HCT116 (cell line): ENCODE data around the gene WDR48. TPM values are rescaled to one million over a fixed set of nuclear protein-coding genes. Genes with fewer than 3 reads are reported as not detected.

ENCODE experiments used
- ATAC-seq: fragments of 200-7000 bp; cut with Tn5 transposase; 2 replicates; pipeline ENCODE4 v1.9.1; 2020; ENCODE audit warnings: mild to moderate bottlenecking, moderate library complexity
- BruUV-seq: library from RNA; stranded (reverse); fragments of 400-500 nt; replicated peaks from 2 replicates; lab custom pipeline; 2021; lab: Mats Ljungman, UMichigan
- CTCF ChIA-PET: fragments of 300-600 bp; sonication (Branson Sonifier 250); formaldehyde crosslinking; loops from one replicate; lab custom pipeline; 2021; ENCODE audit warnings: antibody characterized with exemption; lab: Charles Lee
- POLR2A ChIA-PET: fragments of 300-600, 350-600 bp; sonication (Branson Sonifier 250); formaldehyde crosslinking; loops from one replicate; lab custom pipeline; 2021; ENCODE audit warnings: antibody characterized with exemption; lab: Charles Lee
- RAD21 ChIA-PET, 2 experiments: fragments of 300-600 bp; sonication (Branson Sonifier 250); formaldehyde crosslinking; loops; one replicate each; lab custom pipeline; 2023; ENCODE audit warnings: low total read pairs in 2 of 2; ENCODE audit not compliant: uncharacterized antibody in 2 of 2, unreplicated experiment in 2 of 2, low non-redundant PET in 1 of 2; lab: Charles Lee
- DNase-seq: peaks from one replicate; pipeline ENCODE4 v3.0.0-alpha.2; 2010; ENCODE audit warnings: low read depth, low spot score
- H2AFZ ChIP-seq: fragments of 200-600 bp; shearing (Covaris generic), sonication (generic); 2 replicates; pipeline ENCODE4 v1.6.1; 2017; ENCODE audit warnings: low read depth, mixed run types, mixed read lengths, antibody characterized with exemption, low read length; ENCODE audit not compliant: poor library complexity, severe bottlenecking
- H3K27ac ChIP-seq: 2 replicates; pipeline ENCODE4 v1.5.1; 2012; ENCODE audit warnings: low read depth, low read length
- H3K27me3 ChIP-seq: fragments of 200-600 bp; sonication (generic); 2 replicates; pipeline ENCODE4 v1.6.1; 2016; ENCODE audit warnings: mixed run types, low read length, mixed read lengths; ENCODE audit not compliant: insufficient read depth
- H3K36me3 ChIP-seq, 2 experiments: fragments of 200-500 bp in 1 of 2; fragments of 200-600 bp in 1 of 2; sonication (Bioruptor generic) in 1 of 2; sonication (generic) in 1 of 2; 2 replicates each; pipeline versions ENCODE4 v1.5.1 to v1.6.1; 2014 to 2016; ENCODE audit warnings: low read length in 2 of 2, inconsistent platforms in 1 of 2, mixed read lengths in 1 of 2, mixed run types in 1 of 2; ENCODE audit not compliant: insufficient read depth in 2 of 2, control insufficient read depth in 1 of 2
- H3K4me1 ChIP-seq, 2 experiments: fragments of 200-600 bp in 1 of 2; sonication (generic) in 1 of 2; 2 replicates each; pipeline versions ENCODE4 v1.5.1 to v1.6.1; 2012 to 2017; ENCODE audit warnings: low read length in 2 of 2, inconsistent platforms in 1 of 2, mild to moderate bottlenecking in 1 of 2, mixed read lengths in 1 of 2, mixed run types in 1 of 2, moderate library complexity in 1 of 2; ENCODE audit not compliant: insufficient read depth in 2 of 2, control insufficient read depth in 1 of 2
- H3K4me2 ChIP-seq: fragments of 200-600 bp; sonication (generic); 2 replicates; pipeline ENCODE4 v1.6.1; 2017; ENCODE audit warnings: mixed run types, low read length, mixed read lengths
- H3K4me3 ChIP-seq, 2 experiments: fragments of 200-600 bp in 1 of 2; sonication (generic) in 1 of 2; replicated peaks in 1 of 2; 2 replicates each; pipeline ENCODE4 v1.5.1; 2011 to 2016; ENCODE audit warnings: low read length in 2 of 2, control low read depth in 1 of 2, low read depth in 1 of 2, mild to moderate bottlenecking in 1 of 2, mixed read lengths in 1 of 2, mixed run types in 1 of 2
- H3K79me2 ChIP-seq: fragments of 200-600 bp; sonication (generic); 2 replicates; pipeline ENCODE4 v1.6.1; 2017; ENCODE audit warnings: mild to moderate bottlenecking, mixed run types, low read length, moderate library complexity, mixed read lengths; ENCODE audit not compliant: insufficient read depth
- H3K9ac ChIP-seq: fragments of 200-600 bp; sonication (generic); 2 replicates; pipeline ENCODE4 v1.6.1; 2016; ENCODE audit warnings: low read length, mixed read lengths
- H3K9me2 ChIP-seq: fragments of 200-600 bp; sonication (generic), shearing (Covaris generic); 2 replicates; pipeline ENCODE4 v1.6.1; 2017; ENCODE audit warnings: mixed run types, mild to moderate bottlenecking, moderate library complexity; ENCODE audit not compliant: insufficient read depth
- H3K9me3 ChIP-seq, 2 experiments: fragments of 200-500 bp in 1 of 2; fragments of 200-600 bp in 1 of 2; sonication (Bioruptor generic) in 1 of 2; sonication (generic) in 1 of 2; 2 replicates each; pipeline ENCODE4 v1.6.1; 2014 to 2017; ENCODE audit warnings: low read length in 2 of 2, mixed read lengths in 2 of 2, inconsistent platforms in 1 of 2, low read depth in 1 of 2, mild to moderate bottlenecking in 1 of 2, mixed run types in 1 of 2, moderate library complexity in 1 of 2; ENCODE audit not compliant: control insufficient read depth in 1 of 2, insufficient read depth in 1 of 2
- H4K20me1 ChIP-seq: fragments of 200-600 bp; sonication (generic), shearing (Covaris generic); 2 replicates; pipeline ENCODE4 v1.6.1; 2017; ENCODE audit warnings: mixed run types, mild to moderate bottlenecking, moderate library complexity; ENCODE audit not compliant: insufficient read depth
- CBX3 ChIP-seq: IDR thresholded peaks from 2 replicates; pipeline ENCODE4 v1.6.1; 2012; ENCODE audit warnings: low read depth
- CEBPB ChIP-seq: IDR thresholded peaks from 2 replicates; pipeline ENCODE4 v1.6.1; 2012; ENCODE audit warnings: low read depth
- POLR2AphosphoS5 ChIP-seq: IDR thresholded peaks from 2 replicates; pipeline ENCODE4 v1.6.1; 2011; ENCODE audit warnings: mild to moderate bottlenecking, low read depth, low read length, moderate library complexity
- RAD21 ChIP-seq: IDR thresholded peaks from 2 replicates; pipeline ENCODE4 v1.6.1; 2012; ENCODE audit warnings: low read depth, mild to moderate bottlenecking
- SIN3A ChIP-seq: IDR thresholded peaks from 2 replicates; pipeline ENCODE4 v1.6.1; 2012; ENCODE audit warnings: low read depth
- TCF7L2 ChIP-seq: IDR thresholded peaks from 2 replicates; pipeline ENCODE4 v1.7.0; 2011; ENCODE audit warnings: borderline replicate concordance, inconsistent platforms; ENCODE audit not compliant: insufficient read depth, insufficient read length; ENCODE audit errors: extremely low read depth
- ZNF274 ChIP-seq: fragments of 200-500 bp; sonication (Bioruptor generic); IDR thresholded peaks from 2 replicates; pipeline ENCODE4 v1.6.1; 2014; ENCODE audit warnings: mild to moderate bottlenecking, low read depth, low read length, inconsistent platforms
- intact Hi-C: fragments of 100-400 bp; cut with micrococcal nuclease; formaldehyde crosslinking; loops from 2 replicates; pipeline ENCODE4 v1.10.0; 2022
- total RNA-seq: library from RNA; stranded (reverse); gene quantifications from one replicate; pipeline ENCODE4 v1.2.1, GENCODE V29; 2021; ENCODE audit not compliant: unreplicated experiment
- TF ChIP-seq, protein P1 (sequence below): IDR thresholded peaks from 2 replicates; pipeline ENCODE4 v1.6.1; 2011; ENCODE audit warnings: mild to moderate bottlenecking, low read length, moderate library complexity; ENCODE audit not compliant: insufficient replicate concordance; ENCODE audit errors: extremely low read depth
- TF ChIP-seq, protein P2 (sequence below), 3 experiments: fragments of 200-600 bp in 1 of 3; sonication (generic) in 1 of 3; IDR thresholded peaks in 2 of 3; conservative IDR thresholded peaks in 1 of 3; 2 replicates each; pipeline ENCODE4 v1.5.1; 2012 to 2017; ENCODE audit warnings: low read depth in 2 of 3, low read length in 2 of 3, antibody characterized with exemption in 1 of 3, borderline replicate concordance in 1 of 3, control low read depth in 1 of 3, mild to moderate bottlenecking in 1 of 3, mixed read lengths in 1 of 3, mixed run types in 1 of 3, moderate library complexity in 1 of 3; ENCODE audit not compliant: insufficient read depth in 1 of 3

Gene WDR48
- total RNA-seq, 1 experiment from 2014 or later, result 35.6 TPM

DNA sequence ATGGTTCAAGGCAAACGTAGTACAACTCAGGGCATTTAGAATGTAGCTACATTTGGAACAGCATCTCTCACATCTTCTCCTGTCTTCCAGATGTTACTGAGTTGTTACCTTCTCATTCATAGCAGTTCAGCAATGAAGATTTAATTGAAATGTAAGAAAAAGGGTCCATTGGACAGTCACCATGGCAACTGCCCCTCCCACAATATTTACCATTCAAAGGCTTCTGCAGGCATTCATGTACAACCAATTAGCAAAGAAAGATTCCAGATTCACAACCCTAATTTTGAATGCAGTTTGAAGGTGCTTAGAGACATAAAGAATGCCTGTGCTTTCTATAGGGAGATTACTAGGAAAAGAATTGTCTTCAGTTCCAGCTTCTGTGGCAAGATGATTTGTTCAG lies 22.3 kb upstream of the WDR48 start:
- H3K9me2 ChIP-seq, result no peaks in the 10 kb centered on the region
- no peak overlapping the region for H3K27ac ChIP-seq
- no peak overlapping the region for H2AFZ ChIP-seq
- no peak overlapping the region for H3K4me2 ChIP-seq
- H3K4me1 ChIP-seq, result no peaks in the 10 kb centered on the region
- no peak overlapping the region for H3K9ac ChIP-seq
- ATAC-seq (no peak), DNase-seq (no peak)
- H4K20me1 ChIP-seq, result no peaks in the 10 kb centered on the region
- ChIA-PET CTCF (interaction anchor here (2.5 kb wide), 1 partner anchor 30 kb away, joined by 17 read pairs; no protein-coding TSS in a partner anchor), POLR2A (no interaction called here), RAD21 (no interaction called here)
- H3K27me3 ChIP-seq, result peaks cover 5% of the 10 kb centered on the region; the same call in 1 of the 2 replicates
- intact Hi-C loops, result no loop called here
- no peaks in the 10 kb centered on the region for H3K9me3 ChIP-seq
- no peak overlapping the region for H3K4me3 ChIP-seq
- no peaks in the 10 kb centered on the region for H3K36me3 ChIP-seq
- BruUV-seq, result no TSS peak
- no peak for TF ChIP-seq SIN3A
- no peaks in the 10 kb centered on the region for H3K79me2 ChIP-seq

GRCh38 chr3:39038165-39038564 lies 13.7 kb upstream of the WDR48 start:
- CTCF ChIA-PET, result no interaction called here
- no peaks in the 10 kb centered on the region for H3K9me2 ChIP-seq

More at GRCh38 chr3:39038165-39038564, 13.7 kb upstream of the WDR48 start:
- POLR2A ChIA-PET, result no interaction called here
- no TSS peak for BruUV-seq
- Histone ChIP-seq H3K9ac (no peak overlapping the region), H2AFZ (no peak overlapping the region), H3K36me3 (no peaks in the 10 kb centered on the region), H3K9me3 (no peaks in the 10 kb centered on the region), H4K20me1 (no peaks in the 10 kb centered on the region), H3K79me2 (no peaks in the 10 kb centered on the region), H3K4me1 (no peaks in the 10 kb centered on the region), H3K4me3 (no peak overlapping the region), H3K27me3 (no peaks in the 10 kb centered on the region; the same call in 1 of the 2 replicates), H3K27ac (no peak overlapping the region), H3K4me2 (no peak overlapping the region)
- DNase-seq (no peak), ATAC-seq (no peak)
- intact Hi-C loops, result no loop called here
- RAD21 ChIA-PET, result no interaction called here
- TF ChIP-seq ZNF274 (no peak), RAD21 (no peak), CBX3 (no peak), POLR2AphosphoS5 (no peak), CEBPB (no peak), TCF7L2 (no peak)
- TF ChIP-seq, protein P1, sequence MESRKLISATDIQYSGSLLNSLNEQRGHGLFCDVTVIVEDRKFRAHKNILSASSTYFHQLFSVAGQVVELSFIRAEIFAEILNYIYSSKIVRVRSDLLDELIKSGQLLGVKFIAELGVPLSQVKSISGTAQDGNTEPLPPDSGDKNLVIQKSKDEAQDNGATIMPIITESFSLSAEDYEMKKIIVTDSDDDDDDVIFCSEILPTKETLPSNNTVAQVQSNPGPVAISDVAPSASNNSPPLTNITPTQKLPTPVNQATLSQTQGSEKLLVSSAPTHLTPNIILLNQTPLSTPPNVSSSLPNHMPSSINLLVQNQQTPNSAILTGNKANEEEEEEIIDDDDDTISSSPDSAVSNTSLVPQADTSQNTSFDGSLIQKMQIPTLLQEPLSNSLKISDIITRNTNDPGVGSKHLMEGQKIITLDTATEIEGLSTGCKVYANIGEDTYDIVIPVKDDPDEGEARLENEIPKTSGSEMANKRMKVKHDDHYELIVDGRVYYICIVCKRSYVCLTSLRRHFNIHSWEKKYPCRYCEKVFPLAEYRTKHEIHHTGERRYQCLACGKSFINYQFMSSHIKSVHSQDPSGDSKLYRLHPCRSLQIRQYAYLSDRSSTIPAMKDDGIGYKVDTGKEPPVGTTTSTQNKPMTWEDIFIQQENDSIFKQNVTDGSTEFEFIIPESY, result no peak
- TF ChIP-seq, protein P2, sequence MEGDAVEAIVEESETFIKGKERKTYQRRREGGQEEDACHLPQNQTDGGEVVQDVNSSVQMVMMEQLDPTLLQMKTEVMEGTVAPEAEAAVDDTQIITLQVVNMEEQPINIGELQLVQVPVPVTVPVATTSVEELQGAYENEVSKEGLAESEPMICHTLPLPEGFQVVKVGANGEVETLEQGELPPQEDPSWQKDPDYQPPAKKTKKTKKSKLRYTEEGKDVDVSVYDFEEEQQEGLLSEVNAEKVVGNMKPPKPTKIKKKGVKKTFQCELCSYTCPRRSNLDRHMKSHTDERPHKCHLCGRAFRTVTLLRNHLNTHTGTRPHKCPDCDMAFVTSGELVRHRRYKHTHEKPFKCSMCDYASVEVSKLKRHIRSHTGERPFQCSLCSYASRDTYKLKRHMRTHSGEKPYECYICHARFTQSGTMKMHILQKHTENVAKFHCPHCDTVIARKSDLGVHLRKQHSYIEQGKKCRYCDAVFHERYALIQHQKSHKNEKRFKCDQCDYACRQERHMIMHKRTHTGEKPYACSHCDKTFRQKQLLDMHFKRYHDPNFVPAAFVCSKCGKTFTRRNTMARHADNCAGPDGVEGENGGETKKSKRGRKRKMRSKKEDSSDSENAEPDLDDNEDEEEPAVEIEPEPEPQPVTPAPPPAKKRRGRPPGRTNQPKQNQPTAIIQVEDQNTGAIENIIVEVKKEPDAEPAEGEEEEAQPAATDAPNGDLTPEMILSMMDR (IDR thresholded peaks at IDR 0.05 in 2 of 3, conservative IDR thresholded peaks at IDR 0.05 in 1 of 3; ENCODE audit: borderline replicate concordance in 1 of 3, insufficient read depth in 1 of 3, low read depth in 2 of 3, low read length in 2 of 3), result no peak
